GM23338 (cell line): ENCODE data around the gene ZCCHC14. TPM values are rescaled to one million over a fixed set of nuclear protein-coding genes. Genes with fewer than 3 reads are reported as not detected.

Experiments
- ATAC-seq: fragments of 200-7000 bp; cut with Tn5 transposase; 3 replicates; pipeline ENCODE4 v1.9.1; 2020
- DNase-seq: peaks from one replicate; pipeline ENCODE4 v3.0.0-alpha.2; 2015; ENCODE audit warnings: low spot score
- H2AFZ ChIP-seq: fragments of 200-600 bp; sonication (generic); 2 replicates; pipeline ENCODE4 v1.8.0; 2016; ENCODE audit warnings: antibody characterized with exemption, mild to moderate bottlenecking, moderate library complexity
- H3F3A ChIP-seq: fragments of 200-600 bp; sonication (generic); replicated peaks from 2 replicates; pipeline ENCODE4 v1.8.0; 2017; ENCODE audit warnings: antibody characterized with exemption, mixed run types, low read depth
- H3K27ac ChIP-seq: fragments of 200-600 bp; sonication (generic); 2 replicates; pipeline ENCODE4 v1.6.1; 2016; ENCODE audit warnings: low read depth
- H3K27me3 ChIP-seq: fragments of 200-600 bp; sonication (generic); 2 replicates; pipeline ENCODE4 v1.8.0; 2016; ENCODE audit warnings: mild to moderate bottlenecking, mixed run types, moderate library complexity; ENCODE audit not compliant: insufficient read depth
- H3K36me3 ChIP-seq: fragments of 200-600 bp; sonication (generic); 2 replicates; pipeline ENCODE4 v1.8.0; 2016; ENCODE audit warnings: mild to moderate bottlenecking; ENCODE audit not compliant: insufficient read depth
- H3K4me1 ChIP-seq: fragments of 200-600 bp; sonication (generic); 2 replicates; pipeline ENCODE4 v1.8.0; 2016; ENCODE audit warnings: mild to moderate bottlenecking, moderate library complexity; ENCODE audit not compliant: insufficient read depth
- H3K4me2 ChIP-seq: fragments of 200-600 bp; sonication (generic); 2 replicates; pipeline ENCODE4 v1.7.1; 2017; ENCODE audit warnings: mixed run types
- H3K4me3 ChIP-seq: fragments of 200-600 bp; sonication (generic); 2 replicates; pipeline ENCODE4 v1.6.1; 2016; ENCODE audit warnings: mixed run types
- H3K79me2 ChIP-seq: fragments of 200-600 bp; sonication (generic); replicated peaks from 2 replicates; pipeline ENCODE4 v1.8.0; 2017; ENCODE audit warnings: mild to moderate bottlenecking; ENCODE audit not compliant: insufficient read depth
- H3K9me2 ChIP-seq: fragments of 200-600 bp; sonication (generic); 2 replicates; pipeline ENCODE4 v1.8.0; 2017; ENCODE audit not compliant: insufficient read depth
- H4K20me1 ChIP-seq: fragments of 200-600 bp; sonication (generic); replicated peaks from 2 replicates; pipeline ENCODE4 v1.8.0; 2017; ENCODE audit warnings: mild to moderate bottlenecking; ENCODE audit not compliant: insufficient read depth
- H3K27ac Mint-ChIP-seq: 2 replicates; pipeline ENCODE4 v1.8.0; 2020; ENCODE audit warnings: inconsistent platforms, mild to moderate bottlenecking, moderate library complexity, mixed read lengths
- H3K27me3 Mint-ChIP-seq: 3 replicates; pipeline ENCODE4 v1.8.0; 2022; ENCODE audit warnings: low read depth, mild to moderate bottlenecking, moderate library complexity, mixed read lengths, inconsistent platforms; ENCODE audit not compliant: insufficient read depth, poor library complexity
- H3K36me3 Mint-ChIP-seq: 3 replicates; pipeline ENCODE4 v1.8.0; 2021; ENCODE audit warnings: low read depth, mild to moderate bottlenecking, inconsistent platforms, moderate library complexity, mixed read lengths
- H3K4me1 Mint-ChIP-seq: 3 replicates; pipeline ENCODE4 v1.8.0; 2020; ENCODE audit warnings: mild to moderate bottlenecking, inconsistent platforms, mixed read lengths
- H3K4me3 Mint-ChIP-seq: 3 replicates; pipeline ENCODE4 v1.8.0; 2021; ENCODE audit warnings: moderate library complexity, mild to moderate bottlenecking, inconsistent platforms, mixed read lengths
- H3K9me3 Mint-ChIP-seq: 3 replicates; pipeline ENCODE4 v1.8.0; 2020; ENCODE audit warnings: moderate library complexity, mild to moderate bottlenecking, inconsistent platforms, mixed read lengths
- CREB1 ChIP-seq: fragments of 250-450 bp; sonication (Bioruptor Pico); IDR thresholded peaks from 2 replicates; pipeline ENCODE4 v1.5.0; 2020; ENCODE audit warnings: low read depth, mild to moderate bottlenecking, moderate library complexity
- EZH2 ChIP-seq: fragments of 200-600 bp; sonication (generic); IDR thresholded peaks from one replicate; pipeline ENCODE4 v1.8.0; 2017; ENCODE audit warnings: antibody characterized with exemption, mild to moderate bottlenecking, low read depth; ENCODE audit not compliant: unreplicated experiment
- EZH2phosphoT487 ChIP-seq: fragments of 200-600 bp; sonication (generic); IDR thresholded peaks from one replicate; pipeline ENCODE4 v1.8.1; 2018; ENCODE audit warnings: antibody characterized with exemption; ENCODE audit not compliant: unreplicated experiment
- JUNB ChIP-seq: IDR thresholded peaks from one replicate; pipeline ENCODE4 v1.6.1; 2016; ENCODE audit warnings: antibody characterized with exemption; ENCODE audit not compliant: unreplicated experiment
- NANOG ChIP-seq: IDR thresholded peaks from 2 replicates; pipeline ENCODE4 v1.6.1; 2016; ENCODE audit warnings: antibody characterized with exemption, borderline replicate concordance
- POLR2AphosphoS5 ChIP-seq: IDR thresholded peaks from 2 replicates; pipeline ENCODE4 v1.6.1; 2016; ENCODE audit warnings: antibody characterized with exemption, low read depth
- STAT1 ChIP-seq: IDR thresholded peaks from one replicate; pipeline ENCODE4 v1.6.1; 2016; ENCODE audit warnings: antibody characterized with exemption; ENCODE audit not compliant: unreplicated experiment
- polyA plus RNA-seq: library from polyadenylated mRNA; unstranded; fragments of >200 nt; fragmentation: Nextera tagmentation; extraction: Ambion mirVana; gene quantifications from 2 replicates; pipeline ENCODE4 v1.2.1, GENCODE V29; 2016
- total RNA-seq: library from RNA; depleted of rRNA; stranded (reverse); fragments of >200 nt; shearing (Covaris generic); gene quantifications from 2 replicates; pipeline ENCODE4 v1.2.3, GENCODE V29; 2014
- TF ChIP-seq, protein P1 (sequence below), 2 experiments: fragments of 200-600 bp in 1 of 2; sonication (generic) in 1 of 2; conservative IDR thresholded peaks; 2 replicates each; pipeline versions ENCODE4 v1.5.1 to v1.6.1; 2016 to 2017; ENCODE audit warnings: antibody characterized with exemption in 2 of 2, low read depth in 2 of 2, mild to moderate bottlenecking in 2 of 2, moderate library complexity in 1 of 2
- TF ChIP-seq, protein P2 (sequence below): IDR thresholded peaks from one replicate; pipeline ENCODE4 v1.6.1; 2018; ENCODE audit warnings: antibody characterized with exemption; ENCODE audit not compliant: unreplicated experiment

ZCCHC14 gene
- total and polyA plus RNA-seq, 2 experiments from 2014 or later: 6.8 to 22.4 TPM

DNA sequence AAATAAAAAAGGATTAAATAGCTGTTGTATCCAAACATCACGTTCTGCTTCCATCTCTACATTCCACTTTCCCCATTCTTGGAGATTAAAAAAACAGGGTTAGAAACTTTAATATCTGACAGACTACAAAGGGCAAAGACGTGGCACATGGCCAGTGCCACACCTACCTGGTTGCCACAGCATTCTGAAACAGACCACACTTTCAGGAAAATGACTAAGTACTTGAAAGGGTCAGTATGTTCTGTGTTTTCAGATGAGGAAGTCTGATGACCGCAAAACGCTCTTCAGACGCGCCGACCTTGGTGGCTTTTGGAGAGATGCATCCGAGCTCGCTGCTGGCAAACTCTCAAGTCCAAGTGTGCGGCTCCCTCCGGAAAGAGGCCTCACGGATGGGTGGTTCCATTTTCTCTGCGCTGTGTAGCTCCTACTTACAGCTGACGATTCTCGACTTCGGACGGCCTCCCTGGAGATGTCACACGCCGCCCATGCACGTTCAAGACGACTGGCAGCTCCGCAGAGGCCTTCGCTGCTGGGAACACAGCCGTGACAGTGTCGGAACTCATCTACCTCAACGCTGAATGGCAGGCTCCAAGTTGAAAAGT, 85.2 kb downstream of the ZCCHC14 start:
- Histone ChIP-seq H3K9me2 (no peaks in the 10 kb centered on the region), H3K4me2 (no peak overlapping the region), H2AFZ (no peak overlapping the region), H3K4me3 (no peak overlapping the region), H3K27me3 (no peaks in the 10 kb centered on the region), H3K36me3 (peaks cover 5% of the 10 kb centered on the region; the same call in 1 of the 2 replicates), H3K27ac (no peak overlapping the region), H3F3A (0 out of 2 replicates have a peak, but pooled peaks cover 3% of the 10 kb centered on the region), H3K79me2 (no peaks in the 10 kb centered on the region), H3K4me1 (no peaks in the 10 kb centered on the region), H4K20me1 (peaks cover 12% of the 10 kb centered on the region)
- no peak overlapping the region for H3K27ac Mint-ChIP-seq
- peaks cover 58% of the 10 kb centered on the region for H3K36me3 Mint-ChIP-seq
- ATAC-seq (no peak), DNase-seq (no peak)
- H3K4me3 Mint-ChIP-seq: no peak overlapping the region
- TF ChIP-seq NANOG (no peak), JUNB (no peak), EZH2phosphoT487 (no peak), STAT1 (no peak), EZH2 (no peak), CREB1 (no peak)
- TF ChIP-seq, protein P1, sequence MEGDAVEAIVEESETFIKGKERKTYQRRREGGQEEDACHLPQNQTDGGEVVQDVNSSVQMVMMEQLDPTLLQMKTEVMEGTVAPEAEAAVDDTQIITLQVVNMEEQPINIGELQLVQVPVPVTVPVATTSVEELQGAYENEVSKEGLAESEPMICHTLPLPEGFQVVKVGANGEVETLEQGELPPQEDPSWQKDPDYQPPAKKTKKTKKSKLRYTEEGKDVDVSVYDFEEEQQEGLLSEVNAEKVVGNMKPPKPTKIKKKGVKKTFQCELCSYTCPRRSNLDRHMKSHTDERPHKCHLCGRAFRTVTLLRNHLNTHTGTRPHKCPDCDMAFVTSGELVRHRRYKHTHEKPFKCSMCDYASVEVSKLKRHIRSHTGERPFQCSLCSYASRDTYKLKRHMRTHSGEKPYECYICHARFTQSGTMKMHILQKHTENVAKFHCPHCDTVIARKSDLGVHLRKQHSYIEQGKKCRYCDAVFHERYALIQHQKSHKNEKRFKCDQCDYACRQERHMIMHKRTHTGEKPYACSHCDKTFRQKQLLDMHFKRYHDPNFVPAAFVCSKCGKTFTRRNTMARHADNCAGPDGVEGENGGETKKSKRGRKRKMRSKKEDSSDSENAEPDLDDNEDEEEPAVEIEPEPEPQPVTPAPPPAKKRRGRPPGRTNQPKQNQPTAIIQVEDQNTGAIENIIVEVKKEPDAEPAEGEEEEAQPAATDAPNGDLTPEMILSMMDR (conservative IDR thresholded peaks at IDR 0.05; ENCODE audit: low read depth in 2 of 2): no peak
- no peaks in the 10 kb centered on the region for H3K9me3 Mint-ChIP-seq
- peaks cover 5% of the 10 kb centered on the region for H3K27me3 Mint-ChIP-seq
- H3K4me1 Mint-ChIP-seq: peaks cover 3% of the 10 kb centered on the region; the same call in 1 of the 3 replicates

DNA sequence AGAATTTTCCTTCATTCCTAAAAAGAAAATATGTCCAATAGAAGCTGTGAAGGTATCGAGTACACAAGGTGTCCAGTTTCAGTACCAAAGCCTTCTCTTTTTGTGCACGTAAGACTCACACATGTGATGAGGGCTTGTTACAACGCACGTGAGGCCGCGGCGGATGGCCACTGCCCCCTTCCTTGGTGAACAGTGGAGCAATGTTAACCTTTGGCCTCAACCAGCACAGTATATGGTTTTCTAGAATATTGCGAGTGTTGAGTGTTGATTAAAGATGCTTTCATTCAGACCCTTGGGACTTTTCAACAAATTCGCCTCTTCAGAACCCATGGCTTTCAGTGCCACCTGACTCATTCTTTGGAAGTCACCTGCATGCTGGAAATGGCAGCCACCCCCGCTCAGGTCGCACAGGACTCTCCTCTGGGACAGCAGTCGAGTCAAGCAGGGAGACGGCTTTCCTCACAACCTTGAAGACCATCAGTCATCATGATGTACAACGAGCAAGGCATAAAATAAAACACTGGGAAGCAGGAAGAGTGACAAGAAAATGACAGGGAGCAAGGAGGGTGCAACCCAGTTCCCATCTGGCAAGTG, 86.2 kb downstream of the ZCCHC14 start:
- Mint-ChIP-seq H3K27ac (no peak overlapping the region), H3K9me3 (no peaks in the 10 kb centered on the region), H3K36me3 (peaks cover 51% of the 10 kb centered on the region), H3K4me1 (peaks cover 3% of the 10 kb centered on the region; the same call in 1 of the 3 replicates), H3K27me3 (peaks cover 4% of the 10 kb centered on the region), H3K4me3 (no peak overlapping the region)
- Histone ChIP-seq H3K4me3 (no peak overlapping the region), H3K9me2 (no peaks in the 10 kb centered on the region), H2AFZ (no peak overlapping the region), H3K4me2 (no peak overlapping the region), H4K20me1 (peaks cover 15% of the 10 kb centered on the region), H3K79me2 (no peaks in the 10 kb centered on the region), H3K4me1 (no peaks in the 10 kb centered on the region), H3K27me3 (no peaks in the 10 kb centered on the region), H3K27ac (no peak overlapping the region), H3K36me3 (peaks cover 8% of the 10 kb centered on the region; the same call in 1 of the 2 replicates), H3F3A (0 out of 2 replicates have a peak, but pooled peaks cover 3% of the 10 kb centered on the region)
- ATAC-seq: no peak
- DNase-seq: no peak
- TF ChIP-seq, protein P2, sequence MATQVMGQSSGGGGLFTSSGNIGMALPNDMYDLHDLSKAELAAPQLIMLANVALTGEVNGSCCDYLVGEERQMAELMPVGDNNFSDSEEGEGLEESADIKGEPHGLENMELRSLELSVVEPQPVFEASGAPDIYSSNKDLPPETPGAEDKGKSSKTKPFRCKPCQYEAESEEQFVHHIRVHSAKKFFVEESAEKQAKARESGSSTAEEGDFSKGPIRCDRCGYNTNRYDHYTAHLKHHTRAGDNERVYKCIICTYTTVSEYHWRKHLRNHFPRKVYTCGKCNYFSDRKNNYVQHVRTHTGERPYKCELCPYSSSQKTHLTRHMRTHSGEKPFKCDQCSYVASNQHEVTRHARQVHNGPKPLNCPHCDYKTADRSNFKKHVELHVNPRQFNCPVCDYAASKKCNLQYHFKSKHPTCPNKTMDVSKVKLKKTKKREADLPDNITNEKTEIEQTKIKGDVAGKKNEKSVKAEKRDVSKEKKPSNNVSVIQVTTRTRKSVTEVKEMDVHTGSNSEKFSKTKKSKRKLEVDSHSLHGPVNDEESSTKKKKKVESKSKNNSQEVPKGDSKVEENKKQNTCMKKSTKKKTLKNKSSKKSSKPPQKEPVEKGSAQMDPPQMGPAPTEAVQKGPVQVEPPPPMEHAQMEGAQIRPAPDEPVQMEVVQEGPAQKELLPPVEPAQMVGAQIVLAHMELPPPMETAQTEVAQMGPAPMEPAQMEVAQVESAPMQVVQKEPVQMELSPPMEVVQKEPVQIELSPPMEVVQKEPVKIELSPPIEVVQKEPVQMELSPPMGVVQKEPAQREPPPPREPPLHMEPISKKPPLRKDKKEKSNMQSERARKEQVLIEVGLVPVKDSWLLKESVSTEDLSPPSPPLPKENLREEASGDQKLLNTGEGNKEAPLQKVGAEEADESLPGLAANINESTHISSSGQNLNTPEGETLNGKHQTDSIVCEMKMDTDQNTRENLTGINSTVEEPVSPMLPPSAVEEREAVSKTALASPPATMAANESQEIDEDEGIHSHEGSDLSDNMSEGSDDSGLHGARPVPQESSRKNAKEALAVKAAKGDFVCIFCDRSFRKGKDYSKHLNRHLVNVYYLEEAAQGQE: no peak
- TF ChIP-seq POLR2AphosphoS5 (no peak), EZH2 (no peak), NANOG (no peak), STAT1 (no peak), JUNB (no peak), CREB1 (no peak)
